NCI-H524 treated with DMSO at 0.1 percent for 48 hours (cell line): Measurements from ENCODE around the gene TSHZ2.
"Not testable (repeated sequence)": the region's sequence is repeated elsewhere in the genome, so short reads cannot be mapped to it uniquely, and the experiment has no call there.

Experiments used
- DNase-seq: peaks from one replicate; lab custom pipeline; 2025; lab: John Stamatoyannopoulos, UW

The TSHZ2 gene

DNA sequence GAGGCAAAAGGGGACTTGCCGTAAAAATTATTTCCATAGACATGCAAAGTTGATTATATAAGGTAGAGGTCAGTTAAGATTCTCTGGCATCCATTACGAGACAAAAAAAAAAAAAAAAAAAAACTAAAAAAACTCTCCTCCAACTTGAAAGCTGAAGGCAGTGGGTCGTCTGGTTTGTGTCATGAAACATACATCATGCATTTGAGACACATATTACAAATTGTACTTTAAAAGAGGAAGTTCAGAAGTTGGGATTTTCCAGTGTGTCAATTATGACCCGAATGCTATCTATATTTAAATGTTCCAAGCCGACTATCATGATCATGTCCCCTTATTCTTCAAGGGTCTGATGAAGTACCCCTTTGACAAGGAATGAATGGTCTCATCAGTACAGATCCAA, 496.4 kb downstream of the TSHZ2 start:
- DNase-seq: no peak

DNA sequence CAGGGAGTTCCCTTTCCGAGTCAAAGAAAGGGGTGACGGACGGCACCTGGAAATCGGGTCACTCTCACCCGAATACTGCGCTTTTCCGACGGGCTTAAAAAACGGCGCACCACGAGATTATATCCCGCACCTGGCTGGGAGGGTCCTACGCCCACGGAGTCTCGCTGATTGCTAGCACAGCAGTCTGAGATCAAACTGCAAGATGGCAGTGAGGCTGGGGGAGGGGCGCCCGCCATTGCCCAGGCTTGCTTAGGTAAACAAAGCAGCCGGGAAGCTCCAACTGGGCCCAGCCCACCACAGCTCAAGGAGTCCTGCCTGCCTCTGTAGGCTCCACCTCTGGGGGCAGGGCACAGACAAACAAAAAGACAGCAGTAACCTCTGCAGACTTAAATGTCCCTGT, 500.7 kb downstream of the TSHZ2 start:
- DNase-seq: not testable (repeated sequence)

GRCh38 chr20:53480913-53481312, 508.8 kb downstream of the TSHZ2 start:
- DNase-seq: no peak

- DNase-seq: no peak
Measured at GRCh38 chr20:53487461-53488200, 515.5 kb downstream of the TSHZ2 start.

DNA sequence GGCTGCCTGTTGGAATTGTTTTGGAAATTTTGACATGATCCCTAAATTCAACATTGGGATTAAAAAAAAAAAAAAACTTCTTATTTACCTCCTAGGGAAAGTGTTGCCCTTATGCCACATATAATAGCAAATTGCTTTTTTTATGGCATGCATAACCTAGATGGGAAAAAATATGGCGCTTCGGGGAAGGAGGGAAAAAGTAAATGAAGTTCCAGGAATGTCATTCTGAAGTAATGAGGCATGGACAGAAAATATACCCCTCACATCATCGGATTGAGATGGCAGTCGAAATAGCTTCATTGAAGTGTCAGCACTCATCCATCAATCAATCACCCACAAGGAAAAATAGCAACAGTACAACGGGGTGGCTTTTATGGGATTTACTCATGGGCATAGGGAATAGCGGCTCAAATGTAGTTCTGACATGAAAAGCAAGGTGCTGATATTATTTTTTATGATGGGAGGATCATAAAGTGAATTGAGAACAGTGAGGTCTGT, 516.7 kb downstream of the TSHZ2 start:
- no peak for DNase-seq

- no peak for DNase-seq
Measured at GRCh38 chr20:53489528-53489927, 517.4 kb downstream of the TSHZ2 start.

DNA sequence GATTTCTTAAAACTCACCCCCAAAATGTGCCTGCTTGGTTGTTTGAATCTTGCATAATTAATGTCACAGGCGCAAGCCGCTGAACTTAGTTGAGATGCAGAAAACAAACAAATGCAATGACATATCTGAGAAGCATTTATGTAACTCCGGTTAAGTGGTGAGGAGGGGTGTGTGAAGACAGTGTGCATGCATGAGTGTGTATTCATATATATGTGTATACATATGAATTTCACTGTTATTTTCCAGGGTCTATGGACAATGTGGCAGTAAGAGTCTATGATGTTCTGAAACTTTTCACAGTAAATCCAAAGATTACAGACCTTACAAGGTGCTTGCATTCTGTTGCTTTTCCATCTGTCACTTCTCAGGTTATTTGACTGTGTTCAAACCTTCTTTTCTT, 518.5 kb downstream of the TSHZ2 start:
- no peak for DNase-seq

DNA sequence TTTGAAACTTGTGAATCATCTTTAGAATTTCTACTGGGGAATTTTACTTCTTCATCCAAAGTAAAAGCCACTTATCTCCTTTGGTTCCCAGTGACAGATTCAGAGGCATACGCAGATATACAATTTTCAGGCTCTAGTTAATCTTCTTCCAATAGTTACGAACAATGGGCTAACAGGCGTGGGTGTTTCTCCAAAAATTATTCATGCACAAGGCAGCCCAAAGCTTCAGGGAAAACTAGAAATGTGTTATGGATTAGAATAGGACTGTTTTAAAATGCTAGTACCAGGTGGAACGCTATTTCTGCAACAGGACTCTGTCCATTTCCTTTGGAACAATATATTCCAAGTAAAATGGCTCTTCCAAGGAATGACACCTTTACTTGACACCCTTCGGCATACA, 519.3 kb downstream of the TSHZ2 start:
- no peak for DNase-seq

- DNase-seq: no peak
Measured at GRCh38 chr20:53492212-53492611, 520.1 kb downstream of the TSHZ2 start.

GRCh38 chr20:53493311-53493857, 521.2 kb downstream of the TSHZ2 start:
- DNase-seq: no peak

GRCh38 chr20:53494753-53495152, 522.6 kb downstream of the TSHZ2 start:
- DNase-seq: no peak

DNA sequence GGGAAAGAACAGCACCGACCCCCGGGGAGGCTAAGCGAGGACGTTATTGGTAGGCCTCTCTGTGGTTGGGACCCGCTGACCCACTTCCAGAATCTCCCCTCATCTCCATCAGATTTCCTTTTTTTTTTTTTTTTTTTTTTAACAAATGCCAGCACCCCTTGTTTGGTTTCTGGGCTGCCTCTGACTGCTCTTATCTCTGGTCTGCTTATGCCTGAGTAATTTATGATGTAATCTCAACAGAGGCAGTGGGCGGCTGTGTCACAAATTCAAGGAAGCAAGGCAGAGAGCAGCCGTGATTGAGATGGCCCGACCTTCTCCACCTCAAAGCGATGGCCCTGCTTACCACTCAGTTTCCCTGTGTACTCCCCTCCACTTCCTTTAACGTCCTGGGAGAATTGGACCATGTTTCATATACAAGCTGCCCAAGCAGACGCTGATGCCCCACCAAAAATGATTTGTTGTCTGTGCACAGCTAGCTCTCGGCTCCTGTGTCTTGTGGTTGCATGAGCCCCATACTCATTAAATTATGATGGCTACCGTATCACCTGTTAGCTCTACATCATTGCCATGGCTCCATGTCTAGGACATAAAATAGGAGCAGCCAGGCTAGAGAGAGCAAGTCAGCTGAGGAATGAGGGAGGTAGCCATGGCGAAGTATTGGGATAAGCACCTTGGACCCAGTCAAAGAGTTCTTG, 523.4 kb downstream of the TSHZ2 start:
- DNase-seq: no peak

DNA sequence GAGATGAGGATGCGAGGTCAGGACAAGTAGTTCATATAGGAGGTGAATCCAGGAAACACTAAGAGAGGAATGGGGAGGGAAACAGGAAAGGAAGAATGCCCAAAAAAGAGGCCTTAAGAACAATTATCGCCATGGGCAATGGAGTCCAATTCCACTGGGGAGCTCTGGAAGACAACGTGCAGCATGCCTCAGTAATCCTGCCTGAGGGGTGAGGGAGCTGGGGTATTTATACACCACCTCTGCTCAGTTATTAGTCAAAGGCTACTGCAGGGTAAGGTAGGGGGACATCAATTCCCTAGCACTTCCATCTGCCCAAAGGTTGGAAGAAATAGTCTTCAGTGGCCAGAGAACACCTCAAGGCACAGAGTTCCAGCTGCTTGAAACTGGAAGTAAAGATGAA, 525.1 kb downstream of the TSHZ2 start:
- DNase-seq: no peak

- no peak for DNase-seq
Measured at GRCh38 chr20:53498341-53498740, 526.2 kb downstream of the TSHZ2 start.

GRCh38 chr20:53500651-53501050, 528.5 kb downstream of the TSHZ2 start:
- DNase-seq: no peak

DNA sequence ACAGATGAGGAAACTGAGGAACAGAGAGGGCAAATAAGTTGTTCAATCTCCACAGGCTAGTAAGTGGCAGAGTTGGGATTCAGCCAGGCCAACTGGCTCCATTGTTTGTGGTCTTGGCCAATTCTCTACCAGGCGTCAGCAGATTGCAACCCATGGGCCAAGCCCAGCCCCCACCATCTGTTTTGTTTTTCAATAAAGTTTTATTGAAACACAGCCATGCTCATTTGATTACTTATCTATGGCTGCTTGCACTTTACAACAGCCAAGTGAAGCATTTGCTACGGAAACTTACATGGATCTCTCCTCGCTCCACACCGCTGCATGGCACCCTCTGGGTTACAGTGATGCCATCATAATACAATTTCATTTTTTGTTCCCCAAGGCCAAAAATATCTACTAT, 530.7 kb downstream of the TSHZ2 start:
- no peak for DNase-seq

GRCh38 chr20:53503517-53503919, 531.4 kb downstream of the TSHZ2 start:
- no peak for DNase-seq

DNA sequence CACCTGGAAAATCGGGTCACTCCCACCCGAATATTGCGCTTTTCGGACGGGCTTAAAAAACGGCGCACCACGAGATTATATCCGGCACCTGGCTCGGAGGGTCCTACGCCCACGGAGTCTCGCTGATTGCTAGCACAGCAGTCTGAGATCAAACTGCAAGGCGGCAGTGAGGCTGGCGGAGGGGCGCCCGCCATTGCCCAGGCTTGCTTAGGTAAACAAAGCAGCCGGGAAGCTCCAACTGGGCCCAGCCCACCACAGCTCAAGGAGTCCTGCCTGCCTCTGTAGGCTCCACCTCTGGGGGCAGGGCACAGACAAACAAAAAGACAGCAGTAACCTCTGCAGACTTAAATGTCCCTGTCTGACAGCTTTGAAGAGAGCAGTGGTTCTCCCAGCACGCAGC, 531.9 kb downstream of the TSHZ2 start:
- not testable (repeated sequence) for DNase-seq

DNA sequence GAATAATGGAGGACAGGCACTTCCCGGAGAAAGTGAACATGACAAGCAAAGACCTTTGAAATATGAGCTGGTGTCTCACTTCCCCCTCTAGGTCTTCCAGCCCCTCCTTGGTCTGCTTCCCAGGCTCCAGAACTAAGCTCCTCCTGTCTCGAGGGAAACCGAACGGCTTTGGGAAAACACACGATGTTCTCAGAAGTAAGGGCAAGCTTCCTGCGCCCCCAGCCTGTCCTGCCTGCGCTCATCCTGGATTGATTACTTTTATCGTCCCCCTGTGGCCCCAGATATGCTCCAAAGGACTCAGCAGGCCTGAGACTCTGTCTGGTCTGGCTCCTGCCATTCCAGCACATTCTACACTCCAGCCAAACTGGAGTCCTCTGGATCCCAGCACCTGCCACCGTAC, 538.1 kb downstream of the TSHZ2 start:
- DNase-seq: no peak

DNA sequence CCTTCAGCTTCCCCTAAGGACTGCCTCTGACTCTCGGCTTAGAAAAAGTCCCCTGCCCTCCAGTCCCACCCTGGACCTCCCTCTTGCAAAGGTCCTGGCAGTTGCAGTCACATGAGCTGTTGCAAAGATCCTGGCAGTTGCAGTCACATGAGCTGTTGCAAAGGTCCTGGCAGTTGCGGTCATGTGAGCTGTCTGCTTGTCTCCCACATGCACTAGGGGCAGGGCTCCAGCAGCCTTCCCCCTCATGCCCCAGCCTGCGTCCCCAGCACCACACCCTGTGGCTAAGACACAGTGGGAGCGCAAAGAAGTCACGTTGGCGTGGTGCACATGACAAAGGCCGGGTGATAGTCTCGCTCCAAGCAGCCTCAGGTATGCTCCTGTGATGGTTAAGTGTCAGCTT, 538.5 kb downstream of the TSHZ2 start:
- DNase-seq: no peak

DNA sequence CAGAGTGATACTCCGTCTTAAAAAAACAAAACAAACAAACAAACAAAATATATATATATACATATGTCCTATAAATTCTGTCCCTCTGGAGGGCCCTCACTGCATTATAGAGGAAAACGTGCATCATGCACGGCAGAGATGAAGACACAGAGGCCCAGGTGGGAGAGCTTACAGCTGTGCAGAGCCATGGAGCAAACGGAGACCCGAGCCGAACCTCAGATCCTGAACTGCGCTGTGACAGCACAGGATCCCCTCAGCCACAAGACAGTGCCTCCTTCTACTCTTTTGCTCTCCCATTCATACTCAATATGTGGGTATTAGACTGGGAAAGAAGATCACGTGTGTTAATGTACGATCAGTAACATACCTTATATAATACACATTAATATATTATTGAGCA, 539.9 kb downstream of the TSHZ2 start:
- DNase-seq: no peak

GRCh38 chr20:53513168-53513488, 541.0 kb downstream of the TSHZ2 start:
- no peak for DNase-seq

DNA sequence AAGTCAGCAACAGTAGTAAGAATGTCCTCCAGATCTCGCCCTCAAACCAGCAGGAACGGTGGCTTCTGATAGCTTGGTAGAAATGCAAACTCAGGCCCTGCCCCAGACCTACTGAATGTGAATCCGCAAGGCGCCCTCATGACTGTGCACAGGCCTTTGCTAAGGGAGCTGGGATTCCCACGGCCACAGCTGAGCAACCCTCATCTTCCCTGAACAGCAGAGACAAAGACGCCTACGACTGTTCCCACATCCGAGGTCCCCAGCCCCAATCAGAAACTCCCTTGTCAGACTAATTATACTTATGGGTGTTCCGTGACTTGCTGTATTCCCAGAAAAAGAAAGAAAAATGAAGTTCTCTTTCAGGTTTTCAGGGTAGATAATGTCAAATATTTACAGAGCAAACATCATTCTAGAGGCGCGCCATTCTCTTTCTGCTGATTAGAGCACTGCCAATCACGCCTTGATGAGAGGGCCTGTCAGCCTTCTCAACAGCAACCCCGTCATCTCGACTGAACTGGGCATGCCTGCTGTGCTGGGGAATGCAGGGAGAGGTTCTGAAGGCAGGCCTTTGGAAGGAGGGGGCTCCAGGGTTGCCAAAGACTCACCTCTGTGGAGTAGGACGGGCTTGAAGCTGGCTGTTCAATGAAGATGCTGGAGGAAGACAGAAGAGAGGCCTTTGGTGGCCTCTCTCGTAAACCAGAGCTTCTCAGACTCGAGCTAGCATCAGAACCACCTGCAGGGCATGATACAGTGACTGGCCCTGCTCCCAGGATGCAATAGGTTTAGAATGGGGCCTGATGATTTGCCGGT, 541.5 kb downstream of the TSHZ2 start:
- DNase-seq: no peak
